Effector CD8-positive, alpha-beta T cell (primary cell): ENCODE measurements around the gene DPRX.

Experiments used
- DNase-seq: peaks from one replicate; lab custom pipeline; 2025; lab: John Stamatoyannopoulos, UW
- total RNA-seq, 4 experiments: gene quantifications; one replicate each; lab custom pipeline; 2026; lab: John Stamatoyannopoulos, UW

DPRX gene
- total RNA-seq, result 0 to 0.09 (median 0) reads per million in 4 experiments

GRCh38 chr19:53631949-53632407 is at the start of gene DPRX:
TSS of gene DPRX (plus strand) at chr19:53631999. CDS start at chr19:53632107, 108 bp downstream.
- DNase-seq, result no peak

GRCh38 chr19:53583181-53583580 is 48.6 kb upstream of the DPRX start:
- no peak for DNase-seq

GRCh38 chr19:53586277-53586691 is 45.5 kb upstream of the DPRX start:
- no peak for DNase-seq

GRCh38 chr19:53594811-53595509 is 36.8 kb upstream of the DPRX start:
- no peak for DNase-seq

GRCh38 chr19:53595510-53595867 is 36.3 kb upstream of the DPRX start:
- DNase-seq, result no peak

- no peak for DNase-seq
These were observed 35.7 kb upstream of the DPRX start for GRCh38 chr19:53596056-53596455.

GRCh38 chr19:53597023-53597422 is 34.8 kb upstream of the DPRX start:
- DNase-seq, result no peak

GRCh38 chr19:53598361-53598760 is 33.4 kb upstream of the DPRX start:
- DNase-seq, result no peak

GRCh38 chr19:53600217-53600616 is 31.6 kb upstream of the DPRX start:
- no peak for DNase-seq

- DNase-seq, result no peak
These were observed 25.8 kb upstream of the DPRX start for GRCh38 chr19:53606031-53606430.

GRCh38 chr19:53608381-53608780 is 23.4 kb upstream of the DPRX start:
- DNase-seq, result no peak

- no peak for DNase-seq
These were observed 18.9 kb upstream of the DPRX start for GRCh38 chr19:53612762-53613526.

- DNase-seq, result no peak
These were observed 9.7 kb upstream of the DPRX start for GRCh38 chr19:53621885-53622740.

- no peak for DNase-seq
These were observed 6.8 kb upstream of the DPRX start for GRCh38 chr19:53624771-53625545.

GRCh38 chr19:53626486-53626885 is 5.3 kb upstream of the DPRX start:
- no peak for DNase-seq

- no peak for DNase-seq
These were observed 4.8 kb upstream of the DPRX start for GRCh38 chr19:53626976-53627375.

GRCh38 chr19:53634768-53635167 is 3.0 kb downstream of the DPRX start:
- no peak for DNase-seq

- no peak for DNase-seq
These were observed 7.7 kb downstream of the DPRX start for GRCh38 chr19:53639471-53639870.

- no peak for DNase-seq
These were observed 10.7 kb downstream of the DPRX start for GRCh38 chr19:53642381-53643099.

- DNase-seq, result no peak
These were observed 12.4 kb downstream of the DPRX start for GRCh38 chr19:53644061-53644816.
